ENCODE data around the gene OST4. TPM values are rescaled to one million over a fixed set of nuclear protein-coding genes. Genes with fewer than 3 reads are reported as not detected.
"Not testable (repeated sequence)": the region's sequence is repeated elsewhere in the genome, so short reads cannot be mapped to it uniquely, and the experiment has no call there.

Gene OST4
- total RNA-seq, 2 experiments from 2014 or later: 309 to 386 TPM

GRCh38 chr2:27082773-27083409 lies 11.4 kb upstream of the OST4 start:
- CTCF ChIA-PET: interaction anchor here (0.6 to 4.6 kb wide), 6 partner anchors 12 to 313 kb away, joined by 3 to 44 read pairs (median 4); partner anchors contain the start of genes AGBL5 and OST4
- peaks cover 48% of the 10 kb centered on the region for H3K4me1 Mint-ChIP-seq
- peaks cover 1% of the 10 kb centered on the region for H3K27me3 Mint-ChIP-seq
- no peak overlapping the region for H3K4me3 Mint-ChIP-seq
- no peak for DNase-seq
- H3K9me3 Mint-ChIP-seq: no peaks in the 10 kb centered on the region
- POLR2A ChIA-PET: no interaction called here
- peak overlapping the region; percentile 54 for H3K27ac Mint-ChIP-seq
- no peaks in the 10 kb centered on the region for H3K36me3 Mint-ChIP-seq (ENCODE audit: low read depth)

GRCh38 chr2:27081984-27082772 lies 10.7 kb upstream of the OST4 start:
- no peak for DNase-seq
- ChIA-PET CTCF (interaction anchor here (0.6 to 4.6 kb wide), 9 partner anchors 12 to 313 kb away, joined by 3 to 44 read pairs (median 6); partner anchors contain the start of genes AGBL5 and OST4), POLR2A (no interaction called here)
- H3K4me1 Mint-ChIP-seq: peaks cover 46% of the 10 kb centered on the region
- no peaks in the 10 kb centered on the region for H3K9me3 Mint-ChIP-seq
- H3K27me3 Mint-ChIP-seq: peaks cover 2% of the 10 kb centered on the region
- H3K4me3 Mint-ChIP-seq: no peak overlapping the region
- H3K36me3 Mint-ChIP-seq (ENCODE audit: low read depth): no peaks in the 10 kb centered on the region
- peak overlapping the region; percentile 98 for H3K27ac Mint-ChIP-seq

GRCh38 chr2:27080603-27080936 lies 9.1 kb upstream of the OST4 start:
- H3K4me1 Mint-ChIP-seq: peaks cover 54% of the 10 kb centered on the region
- H3K27ac Mint-ChIP-seq: peak overlapping the region; percentile 98
- peaks cover 2% of the 10 kb centered on the region for H3K27me3 Mint-ChIP-seq
- peak overlapping the region; percentile 49 for H3K4me3 Mint-ChIP-seq
- DNase-seq: no peak
- H3K36me3 Mint-ChIP-seq (ENCODE audit: low read depth): no peaks in the 10 kb centered on the region
- POLR2A ChIA-PET: interaction anchor here (0.8 to 1.0 kb wide), 2 partner anchors 9 to 30 kb away, joined by 4 to 9 read pairs; partner anchors contain the start of gene OST4
- CTCF ChIA-PET: interaction anchor here (0.9 to 4.3 kb wide), 9 partner anchors 10 to 223 kb away, joined by 3 to 44 read pairs (median 6); partner anchors contain the start of genes AGBL5 and OST4
- no peaks in the 10 kb centered on the region for H3K9me3 Mint-ChIP-seq

- Mint-ChIP-seq H3K9me3 (no peaks in the 10 kb centered on the region), H3K27ac (no peak overlapping the region), H3K27me3 (peaks cover 2% of the 10 kb centered on the region), H3K4me3 (no peak overlapping the region), H3K4me1 (peaks cover 54% of the 10 kb centered on the region), H3K36me3 (ENCODE audit: low read depth) (no peaks in the 10 kb centered on the region)
- CTCF ChIA-PET: interaction anchor here (1.5 to 4.3 kb wide), 5 partner anchors 10 to 223 kb away, joined by 6 to 44 read pairs (median 14); partner anchors contain the start of genes AGBL5 and OST4
- POLR2A ChIA-PET: no interaction called here
- no peak for DNase-seq
Measured at GRCh38 chr2:27080140-27080469, 8.7 kb upstream of the OST4 start.

GRCh38 chr2:27079233-27080139 lies 8.0 kb upstream of the OST4 start:
- H3K4me1 Mint-ChIP-seq: peaks cover 55% of the 10 kb centered on the region
- POLR2A ChIA-PET: no interaction called here
- H3K4me3 Mint-ChIP-seq: no peak overlapping the region
- peaks cover 2% of the 10 kb centered on the region for H3K27me3 Mint-ChIP-seq
- H3K27ac Mint-ChIP-seq: no peak overlapping the region
- CTCF ChIA-PET: interaction anchor here (2.4 to 4.3 kb wide), 2 partner anchors 9 to 24 kb away, joined by 15 to 44 read pairs; partner anchors contain the start of gene OST4
- no peaks in the 10 kb centered on the region for H3K9me3 Mint-ChIP-seq
- H3K36me3 Mint-ChIP-seq (ENCODE audit: low read depth): no peaks in the 10 kb centered on the region
- DNase-seq: no peak

GRCh38 chr2:27078267-27079194 lies 7.1 kb upstream of the OST4 start, which contains the start of gene EMILIN1:
Gene EMILIN1, plus strand, starts transcription at chr2:27078615. Its CDS starts 451 bp downstream, at chr2:27079066.
- Mint-ChIP-seq H3K9me3 (no peaks in the 10 kb centered on the region), H3K36me3 (ENCODE audit: low read depth) (peaks cover 3% of the 10 kb centered on the region), H3K4me1 (peaks cover 56% of the 10 kb centered on the region), H3K4me3 (no peak within 1 kb of the TSS), H3K27ac (no peak within 1 kb of the TSS), H3K27me3 (peaks cover 2% of the 10 kb centered on the region)
- CTCF ChIA-PET: interaction anchor here (0.7 kb wide), 1 partner anchor 63 kb away, joined by 3 read pairs; no protein-coding TSS in a partner anchor
- no peak for DNase-seq
- POLR2A ChIA-PET: no interaction called here

GRCh38 chr2:27077231-27077630 lies 5.8 kb upstream of the OST4 start:
- H3K4me3 Mint-ChIP-seq: no peak overlapping the region
- POLR2A ChIA-PET: no interaction called here
- peaks cover 2% of the 10 kb centered on the region for H3K27me3 Mint-ChIP-seq
- H3K4me1 Mint-ChIP-seq: peaks cover 64% of the 10 kb centered on the region
- peaks cover 3% of the 10 kb centered on the region for H3K36me3 Mint-ChIP-seq (ENCODE audit: low read depth)
- no peak for DNase-seq
- H3K27ac Mint-ChIP-seq: no peak overlapping the region
- H3K9me3 Mint-ChIP-seq: no peaks in the 10 kb centered on the region
- CTCF ChIA-PET: interaction anchor here (0.6 to 1.5 kb wide), 2 partner anchors 21 to 194 kb away, joined by 3 read pairs; no protein-coding TSS in a partner anchor

- peak overlapping the region; percentile 10 for H3K27ac Mint-ChIP-seq
Measured at GRCh38 chr2:27076323-27076722, 4.9 kb upstream of the OST4 start.

GRCh38 chr2:27075566-27075871 lies 4.1 kb upstream of the OST4 start:
- CTCF ChIA-PET: interaction anchor here (0.6 to 3.2 kb wide), 3 partner anchors 22 to 315 kb away, joined by 3 to 11 read pairs (median 4); no protein-coding TSS in a partner anchor
- H3K36me3 Mint-ChIP-seq (ENCODE audit: low read depth); H3K9me3 Mint-ChIP-seq; DNase-seq; POLR2A ChIA-PET; H3K27me3 Mint-ChIP-seq: not testable (repeated sequence)
- Mint-ChIP-seq H3K27ac (peak overlapping the region; percentile 93), H3K4me3 (peak overlapping the region; percentile 31), H3K4me1 (peaks cover 62% of the 10 kb centered on the region)

More at GRCh38 chr2:27076323-27076722, 4.9 kb upstream of the OST4 start:
- DNase-seq: no peak
- ChIA-PET POLR2A (no interaction called here), CTCF (interaction anchor here (1.5 kb wide), 1 partner anchor 195 kb away, joined by 3 read pairs; no protein-coding TSS in a partner anchor)
- H3K4me1 Mint-ChIP-seq: peaks cover 61% of the 10 kb centered on the region
- H3K27me3 Mint-ChIP-seq: peaks cover 2% of the 10 kb centered on the region
- H3K36me3 Mint-ChIP-seq (ENCODE audit: low read depth): peaks cover 3% of the 10 kb centered on the region
- no peaks in the 10 kb centered on the region for H3K9me3 Mint-ChIP-seq
- H3K4me3 Mint-ChIP-seq: no peak overlapping the region

- Mint-ChIP-seq H3K4me3 (peak overlapping the region; percentile 31), H3K27me3 (peaks cover 2% of the 10 kb centered on the region), H3K4me1 (peaks cover 62% of the 10 kb centered on the region), H3K36me3 (ENCODE audit: low read depth) (peaks cover 12% of the 10 kb centered on the region), H3K27ac (peak overlapping the region; percentile 93), H3K9me3 (no peaks in the 10 kb centered on the region)
- CTCF ChIA-PET: interaction anchor here (0.5 to 8.7 kb wide), 7 partner anchors 7 to 595 kb away, joined by 3 to 44 read pairs (median 4); partner anchors contain the start of gene KHK
- POLR2A ChIA-PET: interaction anchor here (0.6 kb wide), 1 partner anchor 24 kb away, joined by 3 read pairs; no protein-coding TSS in a partner anchor
- peak; percentile 59 for DNase-seq
Measured at GRCh38 chr2:27074738-27075565, 3.5 kb upstream of the OST4 start.

- peaks cover 72% of the 10 kb centered on the region for H3K4me1 Mint-ChIP-seq
- ChIA-PET POLR2A (interaction anchor here (0.6 kb wide), 1 partner anchor 23 kb away, joined by 3 read pairs; no protein-coding TSS in a partner anchor), CTCF (interaction anchor here (1.1 to 8.7 kb wide), 6 partner anchors 8 to 283 kb away, joined by 3 to 44 read pairs (median 8); partner anchors contain the start of genes AGBL5, GTF3C2 and KHK)
- H3K4me3 Mint-ChIP-seq: no peak overlapping the region
- H3K27me3 Mint-ChIP-seq: peaks cover 2% of the 10 kb centered on the region
- H3K27ac Mint-ChIP-seq: peak overlapping the region; percentile 68
- H3K9me3 Mint-ChIP-seq: no peaks in the 10 kb centered on the region
- DNase-seq: no peak
- H3K36me3 Mint-ChIP-seq (ENCODE audit: low read depth): peaks cover 24% of the 10 kb centered on the region
Measured at GRCh38 chr2:27073782-27074181, 2.3 kb upstream of the OST4 start.
